ENCODE measurements around the gene MAOB. TPM values are rescaled to one million over a fixed set of nuclear protein-coding genes. Genes with fewer than 3 reads are reported as not detected.

MAOB gene
- total and polyA plus RNA-seq, 9 of the 15 experiments (the other 6 are each of a cell fraction or from before 2014, with no cell fraction given) = 0.05 to 0.09 TPM; not detected in 7

DNA sequence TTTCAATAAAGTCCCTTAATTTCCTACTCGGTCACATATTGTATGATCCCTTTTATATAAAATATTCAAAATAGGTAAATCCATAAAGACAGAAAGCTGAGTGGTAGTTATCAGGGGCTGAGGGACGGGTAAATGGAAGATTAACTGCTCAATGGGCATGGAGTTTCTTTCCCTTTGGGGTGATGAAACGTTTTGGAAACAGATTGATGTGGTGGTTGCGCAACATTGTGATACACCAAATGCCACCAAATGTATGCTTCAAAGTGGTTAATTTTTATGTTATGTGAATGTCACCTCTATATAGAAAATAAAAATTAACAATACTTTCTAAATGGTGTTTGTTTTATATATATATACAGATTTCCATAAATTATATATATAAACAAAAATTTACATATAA, 15.0 kb upstream of the MAOB start:
- H3K9me3 ChIP-seq (replicated peaks; ENCODE audit: control insufficient read depth, insufficient read depth, low read depth, low read length) = no peaks in the 10 kb centered on the region
- BruUV-seq (replicated peaks) = no TSS peak
- in situ Hi-C loops (cut with MboI) (no loop called here), intact Hi-C loops (cut with micrococcal nuclease) (no loop called here)
- POLR2A ChIA-PET = no interaction called here
- FAIRE-seq (no peak), ATAC-seq (no peak), DNase-seq (ENCODE audit: extremely low read depth in 1 of 4, low spot score in 3 of 4) (no peak)
- no peak overlapping the region for H2AFZ ChIP-seq (ENCODE audit: low read depth, low read length)
- no peaks in the 10 kb centered on the region for H3K79me2 ChIP-seq (ENCODE audit: control insufficient read depth, insufficient read depth, low read length)
- 10% methylated on average over 4 of the region's 4 CpGs for WGBS (ENCODE audit: insufficient coverage, low coverage, missing lambda C conversion rate)
- no peaks in the 10 kb centered on the region for H3K36me3 ChIP-seq (ENCODE audit: control insufficient read depth, insufficient read depth, low read length)
- no peaks in the 10 kb centered on the region for H4K20me1 ChIP-seq (replicated peaks; ENCODE audit: control insufficient read depth, insufficient read depth, low read length)
- no peaks in the 10 kb centered on the region for H3K9me1 ChIP-seq (ENCODE audit: control insufficient read depth, insufficient read depth, low read length)
- TF ChIP-seq, protein P1, sequence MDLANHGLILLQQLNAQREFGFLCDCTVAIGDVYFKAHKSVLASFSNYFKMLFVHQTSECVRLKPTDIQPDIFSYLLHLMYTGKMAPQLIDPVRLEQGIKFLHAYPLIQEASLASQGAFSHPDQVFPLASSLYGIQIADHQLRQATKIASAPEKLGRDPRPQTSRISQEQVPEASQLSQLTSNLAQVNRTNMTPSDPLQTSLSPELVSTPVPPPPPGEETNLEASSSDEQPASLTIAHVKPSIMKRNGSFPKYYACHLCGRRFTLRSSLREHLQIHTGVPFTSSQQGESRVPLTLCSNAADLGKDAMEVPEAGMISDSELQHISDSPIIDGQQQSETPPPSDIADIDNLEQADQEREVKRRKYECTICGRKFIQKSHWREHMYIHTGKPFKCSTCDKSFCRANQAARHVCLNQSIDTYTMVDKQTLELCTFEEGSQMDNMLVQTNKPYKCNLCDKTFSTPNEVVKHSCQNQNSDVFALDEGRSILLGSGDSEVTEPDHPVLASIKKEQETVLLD (IDR thresholded peaks at IDR 0.05) = no peak
- TF ChIP-seq NRF1 (conservative IDR thresholded peaks at IDR 0.05 in 1 of 2, IDR thresholded peaks at IDR 0.05 in 1 of 2) (no peak), WHSC1 (IDR thresholded peaks at IDR 0.05; ENCODE audit: low read length) (no peak), CTBP1 (IDR thresholded peaks at IDR 0.05; ENCODE audit: borderline replicate concordance) (no peak), ATF1 (CRISPR knock-in tag; IDR thresholded peaks at IDR 0.05) (no peak), ATF1 (tag; IDR thresholded peaks at IDR 0.05) (no peak), ZC3H4 (CRISPR knock-in tag; IDR thresholded peaks at IDR 0.05; ENCODE audit: borderline replicate concordance) (no peak), CEBPB (tag; IDR thresholded peaks at IDR 0.05) (peak; percentile 57), CEBPG (CRISPR knock-in tag; IDR thresholded peaks at IDR 0.05) (no peak), CEBPG (tag; conservative IDR thresholded peaks at IDR 0.05 in 1 of 2, IDR thresholded peaks at IDR 0.05 in 1 of 2) (peak; percentile 37 to 86; a peak in 3 of 4 replicates), SUPT5H (IDR thresholded peaks at IDR 0.05) (no peak), YBX1 (IDR thresholded peaks at IDR 0.05) (no peak), ARID2 (IDR thresholded peaks at IDR 0.05) (no peak)
- TF ChIP-seq, protein P2, sequence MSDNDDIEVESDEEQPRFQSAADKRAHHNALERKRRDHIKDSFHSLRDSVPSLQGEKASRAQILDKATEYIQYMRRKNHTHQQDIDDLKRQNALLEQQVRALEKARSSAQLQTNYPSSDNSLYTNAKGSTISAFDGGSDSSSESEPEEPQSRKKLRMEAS (CRISPR knock-in tag; IDR thresholded peaks at IDR 0.05) = no peak
- TF ChIP-seq, protein P3, sequence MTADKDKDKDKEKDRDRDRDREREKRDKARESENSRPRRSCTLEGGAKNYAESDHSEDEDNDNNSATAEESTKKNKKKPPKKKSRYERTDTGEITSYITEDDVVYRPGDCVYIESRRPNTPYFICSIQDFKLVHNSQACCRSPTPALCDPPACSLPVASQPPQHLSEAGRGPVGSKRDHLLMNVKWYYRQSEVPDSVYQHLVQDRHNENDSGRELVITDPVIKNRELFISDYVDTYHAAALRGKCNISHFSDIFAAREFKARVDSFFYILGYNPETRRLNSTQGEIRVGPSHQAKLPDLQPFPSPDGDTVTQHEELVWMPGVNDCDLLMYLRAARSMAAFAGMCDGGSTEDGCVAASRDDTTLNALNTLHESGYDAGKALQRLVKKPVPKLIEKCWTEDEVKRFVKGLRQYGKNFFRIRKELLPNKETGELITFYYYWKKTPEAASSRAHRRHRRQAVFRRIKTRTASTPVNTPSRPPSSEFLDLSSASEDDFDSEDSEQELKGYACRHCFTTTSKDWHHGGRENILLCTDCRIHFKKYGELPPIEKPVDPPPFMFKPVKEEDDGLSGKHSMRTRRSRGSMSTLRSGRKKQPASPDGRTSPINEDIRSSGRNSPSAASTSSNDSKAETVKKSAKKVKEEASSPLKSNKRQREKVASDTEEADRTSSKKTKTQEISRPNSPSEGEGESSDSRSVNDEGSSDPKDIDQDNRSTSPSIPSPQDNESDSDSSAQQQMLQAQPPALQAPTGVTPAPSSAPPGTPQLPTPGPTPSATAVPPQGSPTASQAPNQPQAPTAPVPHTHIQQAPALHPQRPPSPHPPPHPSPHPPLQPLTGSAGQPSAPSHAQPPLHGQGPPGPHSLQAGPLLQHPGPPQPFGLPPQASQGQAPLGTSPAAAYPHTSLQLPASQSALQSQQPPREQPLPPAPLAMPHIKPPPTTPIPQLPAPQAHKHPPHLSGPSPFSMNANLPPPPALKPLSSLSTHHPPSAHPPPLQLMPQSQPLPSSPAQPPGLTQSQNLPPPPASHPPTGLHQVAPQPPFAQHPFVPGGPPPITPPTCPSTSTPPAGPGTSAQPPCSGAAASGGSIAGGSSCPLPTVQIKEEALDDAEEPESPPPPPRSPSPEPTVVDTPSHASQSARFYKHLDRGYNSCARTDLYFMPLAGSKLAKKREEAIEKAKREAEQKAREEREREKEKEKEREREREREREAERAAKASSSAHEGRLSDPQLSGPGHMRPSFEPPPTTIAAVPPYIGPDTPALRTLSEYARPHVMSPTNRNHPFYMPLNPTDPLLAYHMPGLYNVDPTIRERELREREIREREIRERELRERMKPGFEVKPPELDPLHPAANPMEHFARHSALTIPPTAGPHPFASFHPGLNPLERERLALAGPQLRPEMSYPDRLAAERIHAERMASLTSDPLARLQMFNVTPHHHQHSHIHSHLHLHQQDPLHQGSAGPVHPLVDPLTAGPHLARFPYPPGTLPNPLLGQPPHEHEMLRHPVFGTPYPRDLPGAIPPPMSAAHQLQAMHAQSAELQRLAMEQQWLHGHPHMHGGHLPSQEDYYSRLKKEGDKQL (CRISPR knock-in tag; IDR thresholded peaks at IDR 0.05; ENCODE audit: borderline replicate concordance) = no peak
- no peak overlapping the region for H3K4me2 ChIP-seq (ENCODE audit: insufficient read depth, low read length)
- no peak overlapping the region for H3K9ac ChIP-seq (ENCODE audit: insufficient read depth in 1 of 2, low read depth in 2 of 2, low read length in 2 of 2)
- H3K4me1 ChIP-seq (replicated peaks in 1 of 2; ENCODE audit: control insufficient read depth in 2 of 2, insufficient read depth in 2 of 2, low read length in 2 of 2) = no peaks in the 10 kb centered on the region
- no peak overlapping the region for H3K27ac ChIP-seq (ENCODE audit: extremely low read depth, low read depth, low read length)
- CTCF ChIA-PET (ENCODE audit: low intra/inter-chr PET ratio) = no interaction called here
- no peaks in the 10 kb centered on the region for H3K27me3 ChIP-seq (ENCODE audit: control insufficient read depth in 2 of 2, insufficient read depth in 2 of 2, low read length in 2 of 2)
- no peak overlapping the region for H3K4me3 ChIP-seq

Data from K562 (cell line).